H1 (cell line): ENCODE results near the gene ZNF516. TPM values are rescaled to one million over a fixed set of nuclear protein-coding genes. Genes with fewer than 3 reads are reported as not detected.

Experiments
- BCL11A ChIP-seq, 2 experiments: IDR thresholded peaks; one replicate each; pipeline ENCODE4 v1.6.1; 2011; ENCODE audit warnings: low read depth in 2 of 2, low read length in 2 of 2, mild to moderate bottlenecking in 2 of 2
- CBX5 ChIP-seq: fragments of 300-800, 300-1000 bp; sonication (generic); IDR thresholded peaks from 2 replicates; pipeline ENCODE4 v1.7.1; 2016; ENCODE audit warnings: antibody characterized with exemption, low read length, low read depth
- CBX8 ChIP-seq: fragments of 300-800, 300-1000 bp; sonication (generic); IDR thresholded peaks from 2 replicates; pipeline ENCODE4 v1.7.1; 2016; ENCODE audit warnings: low read depth, low read length, borderline replicate concordance
- CEBPB ChIP-seq: IDR thresholded peaks from 2 replicates; pipeline ENCODE4 v1.6.1; 2012; ENCODE audit warnings: low read depth, low read length
- CHD2 ChIP-seq: IDR thresholded peaks from 2 replicates; pipeline ENCODE4 v1.6.1; 2012; ENCODE audit warnings: low read length, improper control_type of control experiment
- CREB1 ChIP-seq: IDR thresholded peaks from 2 replicates; pipeline ENCODE4 v1.6.1; 2012; ENCODE audit warnings: inconsistent platforms
- CTBP2 ChIP-seq: IDR thresholded peaks from 2 replicates; pipeline ENCODE4 v1.7.0; 2011; ENCODE audit warnings: borderline replicate concordance, mild to moderate bottlenecking, moderate library complexity, mixed read lengths, low read length; ENCODE audit not compliant: insufficient read depth, insufficient read length
- EP300 ChIP-seq, 2 experiments: IDR thresholded peaks; 1 replicate in 1 of 2; 2 replicates in 1 of 2; pipeline ENCODE4 v1.6.1; 2011 to 2012; ENCODE audit warnings: low read depth in 2 of 2, low read length in 2 of 2, mild to moderate bottlenecking in 2 of 2, borderline replicate concordance in 1 of 2, inconsistent platforms in 1 of 2, moderate library complexity in 1 of 2
- POLR2A ChIP-seq, 2 experiments: IDR thresholded peaks; 1 replicate in 1 of 2; 2 replicates in 1 of 2; pipeline ENCODE4 v1.6.1; 2011; ENCODE audit warnings: low read depth in 2 of 2, low read length in 2 of 2, mild to moderate bottlenecking in 2 of 2; ENCODE audit errors: control extremely low read depth in 1 of 2
- POLR2AphosphoS5 ChIP-seq: IDR thresholded peaks from 2 replicates; pipeline ENCODE4 v1.6.1; 2011; ENCODE audit warnings: low read depth, low read length
- RFX5 ChIP-seq: IDR thresholded peaks from 2 replicates; pipeline ENCODE4 v1.6.1; 2011; ENCODE audit warnings: low read depth, low read length, improper control_type of control experiment, borderline replicate concordance
- SIRT6 ChIP-seq: IDR thresholded peaks from one replicate; pipeline ENCODE4 v1.7.1; 2012; ENCODE audit warnings: low read length, inconsistent platforms
- polyA plus RNA-seq, 7 experiments: library from polyadenylated mRNA; depleted of rRNA in 3 of 7; stranded (reverse) in 5 of 7; unstranded in 2 of 7; fragments of >200 nt in 5 of 7; fragments of 200-250 nt in 2 of 7; gene quantifications; 1 replicate in 5 of 7; 2 replicates in 1 of 7; 4 replicates in 1 of 7; pipeline versions ENCODE4 v1.2.1 to v1.2.3, GENCODE V29; 2011 to 2013; ENCODE audit warnings: missing spikeins in 2 of 7, mixed read lengths in 2 of 7
- total RNA-seq: library from RNA; stranded (reverse); fragmentation: NEBNext Ultra II Directional; extraction: Animal tissue kit (Norgen Biotek cat#: 25700); gene quantifications from 2 replicates; pipeline ENCODE4 v1.2.1, GENCODE V29; 2021
- TF ChIP-seq, protein P1 (sequence below): fragments of 300-600 bp; sonication (generic); IDR thresholded peaks from 2 replicates; pipeline ENCODE4 v1.7.1; 2012; ENCODE audit warnings: low read length, moderate library complexity, mild to moderate bottlenecking, inconsistent platforms; ENCODE audit not compliant: insufficient replicate concordance

The ZNF516 gene
- total and polyA plus RNA-seq, 2 of the 8 experiments (the other 6 are each of a cell fraction or from before 2014, with no cell fraction given): 7.3 to 17.0 TPM

DNA sequence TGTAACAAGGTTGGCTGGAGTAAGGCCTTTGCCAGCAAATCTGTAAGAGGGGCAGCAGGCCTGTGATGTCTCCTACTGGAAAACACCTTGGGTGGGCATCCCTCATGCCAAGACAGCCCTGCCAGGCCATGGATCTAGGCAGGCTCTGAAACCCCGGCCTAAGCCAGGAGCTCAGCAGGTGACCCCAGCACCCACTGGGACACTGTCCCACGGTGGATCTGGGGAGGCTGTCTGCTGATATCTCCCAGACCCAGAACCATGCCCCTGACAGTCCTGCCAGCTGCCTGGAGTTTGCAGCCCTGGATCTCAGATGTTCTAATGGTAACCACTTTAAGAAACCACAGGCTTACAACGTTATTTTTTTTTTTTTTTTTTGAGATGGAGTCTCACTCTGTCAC, 117.7 kb downstream of the ZNF516 start (continued):
- TF ChIP-seq, protein P1, sequence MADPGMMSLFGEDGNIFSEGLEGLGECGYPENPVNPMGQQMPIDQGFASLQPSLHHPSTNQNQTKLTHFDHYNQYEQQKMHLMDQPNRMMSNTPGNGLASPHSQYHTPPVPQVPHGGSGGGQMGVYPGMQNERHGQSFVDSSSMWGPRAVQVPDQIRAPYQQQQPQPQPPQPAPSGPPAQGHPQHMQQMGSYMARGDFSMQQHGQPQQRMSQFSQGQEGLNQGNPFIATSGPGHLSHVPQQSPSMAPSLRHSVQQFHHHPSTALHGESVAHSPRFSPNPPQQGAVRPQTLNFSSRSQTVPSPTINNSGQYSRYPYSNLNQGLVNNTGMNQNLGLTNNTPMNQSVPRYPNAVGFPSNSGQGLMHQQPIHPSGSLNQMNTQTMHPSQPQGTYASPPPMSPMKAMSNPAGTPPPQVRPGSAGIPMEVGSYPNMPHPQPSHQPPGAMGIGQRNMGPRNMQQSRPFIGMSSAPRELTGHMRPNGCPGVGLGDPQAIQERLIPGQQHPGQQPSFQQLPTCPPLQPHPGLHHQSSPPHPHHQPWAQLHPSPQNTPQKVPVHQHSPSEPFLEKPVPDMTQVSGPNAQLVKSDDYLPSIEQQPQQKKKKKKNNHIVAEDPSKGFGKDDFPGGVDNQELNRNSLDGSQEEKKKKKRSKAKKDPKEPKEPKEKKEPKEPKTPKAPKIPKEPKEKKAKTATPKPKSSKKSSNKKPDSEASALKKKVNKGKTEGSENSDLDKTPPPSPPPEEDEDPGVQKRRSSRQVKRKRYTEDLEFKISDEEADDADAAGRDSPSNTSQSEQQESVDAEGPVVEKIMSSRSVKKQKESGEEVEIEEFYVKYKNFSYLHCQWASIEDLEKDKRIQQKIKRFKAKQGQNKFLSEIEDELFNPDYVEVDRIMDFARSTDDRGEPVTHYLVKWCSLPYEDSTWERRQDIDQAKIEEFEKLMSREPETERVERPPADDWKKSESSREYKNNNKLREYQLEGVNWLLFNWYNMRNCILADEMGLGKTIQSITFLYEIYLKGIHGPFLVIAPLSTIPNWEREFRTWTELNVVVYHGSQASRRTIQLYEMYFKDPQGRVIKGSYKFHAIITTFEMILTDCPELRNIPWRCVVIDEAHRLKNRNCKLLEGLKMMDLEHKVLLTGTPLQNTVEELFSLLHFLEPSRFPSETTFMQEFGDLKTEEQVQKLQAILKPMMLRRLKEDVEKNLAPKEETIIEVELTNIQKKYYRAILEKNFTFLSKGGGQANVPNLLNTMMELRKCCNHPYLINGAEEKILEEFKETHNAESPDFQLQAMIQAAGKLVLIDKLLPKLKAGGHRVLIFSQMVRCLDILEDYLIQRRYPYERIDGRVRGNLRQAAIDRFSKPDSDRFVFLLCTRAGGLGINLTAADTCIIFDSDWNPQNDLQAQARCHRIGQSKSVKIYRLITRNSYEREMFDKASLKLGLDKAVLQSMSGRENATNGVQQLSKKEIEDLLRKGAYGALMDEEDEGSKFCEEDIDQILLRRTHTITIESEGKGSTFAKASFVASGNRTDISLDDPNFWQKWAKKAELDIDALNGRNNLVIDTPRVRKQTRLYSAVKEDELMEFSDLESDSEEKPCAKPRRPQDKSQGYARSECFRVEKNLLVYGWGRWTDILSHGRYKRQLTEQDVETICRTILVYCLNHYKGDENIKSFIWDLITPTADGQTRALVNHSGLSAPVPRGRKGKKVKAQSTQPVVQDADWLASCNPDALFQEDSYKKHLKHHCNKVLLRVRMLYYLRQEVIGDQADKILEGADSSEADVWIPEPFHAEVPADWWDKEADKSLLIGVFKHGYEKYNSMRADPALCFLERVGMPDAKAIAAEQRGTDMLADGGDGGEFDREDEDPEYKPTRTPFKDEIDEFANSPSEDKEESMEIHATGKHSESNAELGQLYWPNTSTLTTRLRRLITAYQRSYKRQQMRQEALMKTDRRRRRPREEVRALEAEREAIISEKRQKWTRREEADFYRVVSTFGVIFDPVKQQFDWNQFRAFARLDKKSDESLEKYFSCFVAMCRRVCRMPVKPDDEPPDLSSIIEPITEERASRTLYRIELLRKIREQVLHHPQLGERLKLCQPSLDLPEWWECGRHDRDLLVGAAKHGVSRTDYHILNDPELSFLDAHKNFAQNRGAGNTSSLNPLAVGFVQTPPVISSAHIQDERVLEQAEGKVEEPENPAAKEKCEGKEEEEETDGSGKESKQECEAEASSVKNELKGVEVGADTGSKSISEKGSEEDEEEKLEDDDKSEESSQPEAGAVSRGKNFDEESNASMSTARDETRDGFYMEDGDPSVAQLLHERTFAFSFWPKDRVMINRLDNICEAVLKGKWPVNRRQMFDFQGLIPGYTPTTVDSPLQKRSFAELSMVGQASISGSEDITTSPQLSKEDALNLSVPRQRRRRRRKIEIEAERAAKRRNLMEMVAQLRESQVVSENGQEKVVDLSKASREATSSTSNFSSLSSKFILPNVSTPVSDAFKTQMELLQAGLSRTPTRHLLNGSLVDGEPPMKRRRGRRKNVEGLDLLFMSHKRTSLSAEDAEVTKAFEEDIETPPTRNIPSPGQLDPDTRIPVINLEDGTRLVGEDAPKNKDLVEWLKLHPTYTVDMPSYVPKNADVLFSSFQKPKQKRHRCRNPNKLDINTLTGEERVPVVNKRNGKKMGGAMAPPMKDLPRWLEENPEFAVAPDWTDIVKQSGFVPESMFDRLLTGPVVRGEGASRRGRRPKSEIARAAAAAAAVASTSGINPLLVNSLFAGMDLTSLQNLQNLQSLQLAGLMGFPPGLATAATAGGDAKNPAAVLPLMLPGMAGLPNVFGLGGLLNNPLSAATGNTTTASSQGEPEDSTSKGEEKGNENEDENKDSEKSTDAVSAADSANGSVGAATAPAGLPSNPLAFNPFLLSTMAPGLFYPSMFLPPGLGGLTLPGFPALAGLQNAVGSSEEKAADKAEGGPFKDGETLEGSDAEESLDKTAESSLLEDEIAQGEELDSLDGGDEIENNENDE: no peak
- TF ChIP-seq CTBP2 (no peak), CBX8 (no peak), EP300 (IDR thresholded peaks at IDR 0.05; ENCODE audit: borderline replicate concordance in 1 of 2, low read depth in 2 of 2, low read length in 2 of 2) (no peak), POLR2AphosphoS5 (no peak), BCL11A (IDR thresholded peaks at IDR 0.05; ENCODE audit: low read depth in 2 of 2, low read length in 2 of 2) (no peak), CHD2 (no peak), RFX5 (no peak), CEBPB (no peak), CBX5 (no peak), POLR2A (IDR thresholded peaks at IDR 0.05; ENCODE audit: control extremely low read depth in 1 of 2, low read depth in 2 of 2, low read length in 2 of 2) (no peak), CREB1 (no peak), SIRT6 (no peak)
